ENCODE measurements around the gene MBD3L2.
A peak's percentile ranks its signal among the peaks of the same experiment; 100 is the strongest.
"Not testable (repeated sequence)": the region's sequence is repeated elsewhere in the genome, so short reads cannot be mapped to it uniquely, and the experiment has no call there.

The MBD3L2 gene

DNA sequence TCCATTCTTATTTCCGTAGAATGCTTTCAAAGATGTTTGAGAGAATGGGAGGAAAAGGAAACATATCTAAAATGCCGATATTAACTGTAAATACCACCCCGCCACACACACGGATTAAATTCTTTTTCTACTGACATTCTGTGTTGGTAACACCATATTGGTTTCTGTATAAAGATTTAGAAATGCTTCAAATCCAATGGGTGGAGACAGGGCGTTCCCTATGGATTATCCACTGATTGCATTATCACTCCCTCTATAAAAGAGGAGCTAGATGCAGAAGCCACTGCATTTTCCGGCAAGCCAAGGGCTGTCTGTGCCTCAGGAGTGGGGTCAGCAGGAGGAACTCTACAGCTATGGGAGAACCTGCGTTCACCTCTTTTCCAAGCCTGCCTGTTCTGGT lies at the start of gene MBD3L2:
MBD3L2 (plus strand) TSS at position 301 of the 400 bp plus-strand sequence; CDS start at position 354, 53 bp downstream.
- DNase-seq, result not testable (repeated sequence)

DNA sequence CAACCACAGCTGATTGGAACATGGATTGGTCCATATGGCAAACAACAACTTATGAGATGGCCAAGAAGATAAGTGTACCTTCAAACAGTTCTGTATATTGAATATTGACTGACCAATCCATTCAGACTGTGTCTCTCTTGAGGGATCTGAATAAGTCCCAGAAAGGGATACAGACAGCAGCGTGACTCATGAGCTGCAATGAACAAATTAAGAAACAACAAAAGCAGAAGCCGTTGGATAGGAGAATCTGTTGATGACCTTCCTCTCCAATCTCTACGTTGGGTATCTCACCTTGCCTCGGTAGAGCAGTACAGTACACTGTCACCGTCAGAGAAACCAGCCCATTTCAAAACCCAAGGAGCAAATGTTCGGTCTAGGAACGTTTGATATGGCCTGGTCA lies 49.2 kb upstream of the MBD3L2 start:
- no peak for DNase-seq

DNA sequence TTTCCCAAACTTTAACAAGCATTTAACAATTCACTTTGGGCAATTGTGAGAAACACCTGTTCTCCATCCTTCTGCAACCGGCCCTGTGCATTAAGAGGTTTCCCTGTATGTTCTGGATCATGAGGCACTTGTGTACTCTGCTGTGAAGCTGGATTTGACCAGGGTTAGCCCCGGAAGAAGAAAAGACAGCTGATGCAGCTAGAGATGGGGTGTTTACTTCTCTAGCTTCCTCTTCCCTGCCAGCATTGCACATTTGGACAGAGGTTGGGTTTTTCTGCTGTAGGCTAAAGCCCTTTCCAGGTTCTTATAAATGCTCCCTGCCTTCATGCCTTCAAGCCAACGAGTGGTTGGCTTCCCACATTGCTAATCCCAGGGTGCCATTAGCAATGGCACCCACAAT lies 48.8 kb upstream of the MBD3L2 start:
- no peak for DNase-seq

DNA sequence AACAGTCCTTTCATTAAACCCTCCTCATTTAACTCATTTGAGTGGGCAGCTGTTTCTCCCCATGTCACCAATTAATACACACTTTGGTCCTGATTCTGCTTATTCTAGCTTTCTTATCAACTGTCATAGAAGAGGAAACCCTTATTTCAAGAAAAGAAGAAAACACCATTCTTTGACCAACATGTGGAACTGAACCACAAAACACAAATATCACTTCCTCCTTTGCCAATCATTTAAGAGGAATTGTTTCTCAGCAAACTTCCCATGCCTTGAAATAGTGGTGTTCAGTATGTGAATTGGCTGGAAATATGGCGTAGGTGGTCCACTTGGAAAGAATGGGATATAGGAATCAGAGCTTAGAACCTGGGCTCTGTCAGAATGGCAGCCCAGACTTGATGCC lies 48.3 kb upstream of the MBD3L2 start:
- DNase-seq, result no peak

DNA sequence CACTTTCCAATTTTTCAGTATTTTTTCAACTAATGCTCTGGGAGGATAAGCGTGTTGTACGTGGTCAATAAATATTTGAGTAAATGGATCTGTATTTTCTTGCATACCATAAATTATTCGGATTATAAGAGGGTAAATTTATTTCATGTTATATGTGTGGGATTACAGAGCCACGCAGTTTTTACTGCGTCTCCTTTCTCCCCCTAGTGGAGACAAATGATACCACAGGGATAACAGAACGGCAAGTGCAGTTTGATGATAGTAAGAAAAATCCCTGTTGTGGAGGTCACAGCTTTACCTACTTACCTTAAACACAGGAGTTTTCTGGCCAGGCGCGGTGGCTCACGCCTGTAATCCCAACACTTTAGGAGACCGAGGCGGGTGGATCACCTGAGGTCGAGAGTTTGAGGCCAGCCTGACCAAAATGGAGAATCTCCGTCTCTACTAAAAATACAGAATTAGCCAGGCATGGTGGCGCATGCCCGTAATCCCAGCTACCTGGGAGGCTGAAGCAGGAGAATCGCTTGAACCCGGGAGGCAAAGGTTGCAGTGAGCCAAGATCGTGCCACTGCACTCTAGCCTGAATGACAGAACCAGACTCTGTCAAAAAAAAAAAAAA lies 44.7 kb upstream of the MBD3L2 start:
- no peak for DNase-seq

DNA sequence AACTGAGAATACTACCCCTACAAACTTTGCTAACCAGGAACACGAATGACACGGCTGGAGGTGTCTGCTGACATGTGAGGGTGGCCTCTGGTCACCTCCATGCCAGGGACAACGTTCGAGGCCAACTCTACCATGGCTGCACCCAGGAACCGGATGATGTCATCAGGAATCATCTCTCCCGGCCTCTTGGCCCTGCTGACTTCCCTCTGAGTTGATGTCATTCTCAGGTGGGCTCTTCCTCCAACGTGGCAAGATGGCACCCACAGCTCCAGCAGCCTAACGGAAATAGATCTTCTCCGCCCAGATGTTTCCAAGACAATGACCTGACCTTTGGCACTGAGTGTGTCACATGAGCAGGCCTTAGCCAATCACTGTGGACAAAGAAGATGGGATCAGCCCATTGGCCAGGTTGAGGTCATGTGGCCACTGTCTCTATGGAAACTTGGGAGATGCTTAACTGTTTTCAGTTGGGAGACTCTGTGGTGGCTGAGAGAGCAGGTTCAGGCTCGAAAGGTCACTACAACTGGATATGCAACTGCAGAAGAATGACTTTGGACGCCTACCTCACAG lies 42.9 kb upstream of the MBD3L2 start:
- no peak for DNase-seq

DNA sequence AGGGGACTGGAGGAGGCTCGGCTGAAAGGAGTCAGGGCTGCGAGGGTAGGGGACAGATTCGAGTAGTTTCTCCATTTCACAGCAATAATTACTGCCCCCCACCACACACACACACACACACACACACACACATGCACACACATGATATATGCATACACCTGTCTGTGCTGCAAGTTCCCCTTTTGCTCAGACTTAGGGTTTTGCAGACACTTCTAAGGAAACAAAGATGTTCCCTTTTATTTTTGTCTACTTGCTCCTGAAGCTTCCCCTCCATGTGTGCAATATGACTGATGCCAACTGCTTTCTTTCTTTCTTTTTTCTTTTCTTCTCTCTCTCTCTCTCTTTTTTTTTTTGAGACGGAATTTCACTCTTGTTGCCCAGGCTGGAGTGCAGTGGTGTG lies 41.3 kb upstream of the MBD3L2 start:
- DNase-seq, result no peak

DNA sequence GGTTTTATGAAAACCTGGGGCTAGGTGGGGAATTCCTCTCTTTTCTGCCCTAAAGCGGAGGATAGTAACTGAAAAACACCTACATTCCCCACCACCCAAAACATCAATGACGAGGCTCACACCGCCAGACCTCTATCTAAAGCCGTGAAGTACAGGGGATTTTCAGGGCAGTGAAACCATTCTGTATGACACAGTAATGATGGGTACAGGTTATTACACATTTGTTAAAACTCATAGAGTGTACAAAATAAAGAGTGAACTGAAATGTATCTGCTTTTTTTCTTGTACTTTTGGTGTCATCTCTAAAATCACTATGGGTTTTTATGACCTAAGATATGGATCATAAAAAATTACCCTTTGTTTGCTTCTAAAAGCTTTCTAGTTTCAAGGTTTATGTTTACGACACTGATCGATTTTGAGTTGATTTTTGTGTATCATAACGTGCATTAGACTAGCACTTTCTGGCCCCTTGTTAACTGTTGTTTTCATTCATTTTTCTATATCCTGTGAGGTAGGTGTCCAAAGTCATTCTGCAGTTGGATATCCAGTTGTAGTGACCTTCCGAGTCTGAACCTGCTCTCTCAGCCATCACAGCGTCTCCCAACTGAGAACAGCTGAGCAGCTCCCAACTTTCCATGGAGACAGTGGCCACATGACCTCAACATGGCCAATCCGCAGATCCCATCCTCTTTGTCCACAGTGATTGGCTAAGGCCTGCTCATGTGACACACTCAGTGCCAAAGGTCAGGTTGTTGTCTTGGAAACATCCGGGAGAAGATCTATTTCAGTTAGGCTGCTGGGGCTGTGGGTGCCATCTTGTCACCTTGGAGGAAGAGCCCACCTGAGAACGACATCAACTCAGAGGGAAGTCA lies 38.2 kb upstream of the MBD3L2 start:
- peak; percentile 28 to 31 for DNase-seq

DNA sequence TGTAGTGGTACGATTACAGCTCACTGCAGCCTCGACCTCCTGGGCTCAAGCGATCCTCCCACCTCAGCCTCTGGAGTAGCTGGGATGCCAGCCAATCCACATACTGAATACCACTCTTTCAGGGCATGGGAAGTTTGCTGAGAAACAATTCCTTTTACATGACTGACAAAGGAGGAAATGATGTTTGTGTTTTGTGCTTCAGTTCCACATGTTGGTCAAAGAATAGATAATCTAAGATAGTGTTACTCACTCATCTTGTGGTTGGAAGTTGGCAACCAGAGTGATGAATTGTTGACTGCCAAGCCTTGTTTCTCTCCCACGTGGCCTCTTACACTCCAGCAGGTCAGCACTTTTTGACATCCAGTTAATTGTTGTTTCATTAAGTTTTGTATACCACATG lies 35.4 kb upstream of the MBD3L2 start:
- no peak for DNase-seq

DNA sequence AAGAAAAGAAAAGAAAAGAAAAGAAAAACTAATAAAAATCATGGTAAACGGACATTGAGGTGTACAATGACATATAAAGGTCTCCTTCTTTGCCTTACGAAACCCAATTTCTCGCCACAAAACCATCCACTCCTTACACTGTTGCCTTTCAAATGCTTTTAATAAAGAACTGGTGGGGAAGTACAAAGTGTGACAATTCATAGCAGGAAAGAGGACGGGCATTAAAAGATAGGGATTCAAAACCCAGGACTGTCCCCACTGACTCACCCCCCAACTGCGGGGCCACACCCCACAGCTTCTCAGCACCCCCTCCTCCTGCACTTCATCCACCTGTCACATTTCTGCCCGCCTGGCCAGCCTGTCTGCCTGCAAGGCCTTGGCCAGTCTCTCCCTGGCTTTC lies 30.3 kb upstream of the MBD3L2 start:
- no peak for DNase-seq

DNA sequence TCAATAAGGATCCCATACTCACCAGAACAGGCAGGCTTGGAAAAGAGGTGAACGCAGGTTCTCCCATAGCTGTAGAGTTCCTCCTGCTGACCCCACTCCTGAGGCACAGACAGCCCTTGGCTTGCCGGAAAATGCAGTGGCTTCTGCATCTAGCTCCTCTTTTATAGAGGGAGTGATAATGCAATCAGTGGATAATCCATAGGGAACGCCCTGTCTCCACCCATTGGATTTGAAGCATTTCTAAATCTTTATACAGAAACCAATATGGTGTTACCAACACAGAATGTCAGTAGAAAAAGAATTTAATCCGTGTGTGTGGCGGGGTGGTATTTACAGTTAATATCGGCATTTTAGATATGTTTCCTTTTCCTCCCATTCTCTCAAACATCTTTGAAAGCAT lies 27.8 kb upstream of the MBD3L2 start, which contains the start of gene MBD3L2B:
MBD3L2B (minus strand) TSS at position 101 of the 400 bp plus-strand sequence; CDS start at position 67, 34 bp downstream.
- DNase-seq, result not testable (repeated sequence)

DNA sequence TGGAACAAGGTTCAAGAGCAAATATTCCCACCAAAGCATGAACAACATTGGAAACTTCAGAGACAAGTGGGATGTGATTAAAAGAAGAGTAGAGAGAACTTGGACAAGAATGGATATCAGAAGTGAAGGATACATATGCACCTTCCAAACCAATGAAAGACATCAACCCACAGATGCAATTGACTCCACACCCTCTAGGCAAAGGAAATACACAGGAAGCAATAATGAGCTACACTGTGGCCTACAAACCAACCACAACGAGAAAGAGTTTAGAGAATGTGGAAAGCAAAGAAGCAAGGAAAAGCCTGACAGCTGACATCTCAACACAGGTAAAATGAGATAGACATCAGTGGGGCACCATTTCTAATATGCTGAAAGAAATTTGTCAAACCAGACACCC lies 20.3 kb upstream of the MBD3L2 start:
- DNase-seq, result not testable (repeated sequence)

DNA sequence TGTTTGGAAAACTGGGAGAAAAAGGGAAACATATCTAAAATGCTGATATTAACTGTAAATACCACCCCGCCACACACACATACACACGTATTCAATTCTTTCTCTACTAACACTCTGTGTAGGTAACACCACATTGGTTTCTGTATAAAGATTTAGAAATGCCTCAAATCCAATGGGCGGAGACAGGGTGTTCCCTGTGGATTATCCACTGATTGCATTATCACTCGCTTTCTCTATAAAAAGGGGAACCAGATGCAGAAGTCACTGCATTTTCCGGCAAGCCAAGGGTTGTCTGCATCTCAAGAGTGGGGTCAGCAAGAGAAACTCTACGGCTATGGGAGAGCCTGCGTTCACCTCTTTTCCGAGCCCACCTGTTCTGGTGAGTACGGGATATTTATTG lies 18.8 kb upstream of the MBD3L2 start, which contains the start of gene MBD3L5:
MBD3L5 (plus strand) TSS at position 301 of the 400 bp plus-strand sequence; CDS start at position 335, 34 bp downstream.
- DNase-seq, result not testable (repeated sequence)

DNA sequence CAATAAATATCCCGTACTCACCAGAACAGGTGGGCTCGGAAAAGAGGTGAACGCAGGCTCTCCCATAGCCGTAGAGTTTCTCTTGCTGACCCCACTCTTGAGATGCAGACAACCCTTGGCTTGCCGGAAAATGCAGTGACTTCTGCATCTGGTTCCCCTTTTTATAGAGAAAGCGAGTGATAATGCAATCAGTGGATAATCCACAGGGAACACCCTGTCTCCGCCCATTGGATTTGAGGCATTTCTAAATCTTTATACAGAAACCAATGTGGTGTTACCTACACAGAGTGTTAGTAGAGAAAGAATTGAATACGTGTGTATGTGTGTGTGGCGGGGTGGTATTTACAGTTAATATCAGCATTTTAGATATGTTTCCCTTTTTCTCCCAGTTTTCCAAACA lies 9.0 kb upstream of the MBD3L2 start, which contains the start of gene MBD3L4:
MBD3L4 (minus strand) TSS at position 101 of the 400 bp plus-strand sequence; CDS start at position 66, 35 bp downstream.
- not testable (repeated sequence) for DNase-seq

DNA sequence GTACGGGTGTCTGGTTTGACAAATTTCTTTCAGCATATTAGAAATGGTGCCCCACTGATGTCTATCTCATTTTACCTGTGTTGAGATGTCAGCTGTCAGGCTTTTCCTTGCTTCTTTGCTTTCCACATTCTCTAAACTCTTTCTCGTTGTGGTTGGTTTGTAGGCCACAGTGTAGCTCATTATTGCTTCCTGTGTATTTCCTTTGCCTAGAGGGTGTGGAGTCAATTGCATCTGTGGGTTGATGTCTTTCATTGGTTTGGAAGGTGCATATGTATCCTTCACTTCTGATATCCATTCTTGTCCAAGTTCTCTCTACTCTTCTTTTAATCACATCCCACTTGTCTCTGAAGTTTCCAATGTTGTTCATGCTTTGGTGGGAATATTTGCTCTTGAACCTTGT lies 7.6 kb upstream of the MBD3L2 start:
- not testable (repeated sequence) for DNase-seq

DNA sequence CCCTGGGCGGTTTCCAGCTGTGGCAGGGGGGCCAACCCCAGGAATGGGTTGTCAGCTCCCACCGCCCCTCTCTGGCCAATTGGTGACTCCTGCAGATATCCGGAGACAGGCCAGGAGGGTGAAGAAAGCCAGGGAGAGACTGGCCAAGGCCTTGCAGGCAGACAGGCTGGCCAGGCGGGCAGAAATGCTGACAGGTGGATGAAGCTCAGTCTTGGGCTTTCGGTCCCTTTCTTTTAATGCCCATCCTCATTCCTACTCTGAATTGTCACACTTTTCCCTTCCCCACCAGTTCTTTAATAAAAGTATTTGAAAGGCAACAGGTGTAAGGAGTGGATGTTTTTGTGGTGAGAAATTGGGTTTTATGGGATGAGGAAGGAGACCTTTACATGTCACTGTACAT lies 2.3 kb downstream of the MBD3L2 start:
- not testable (repeated sequence) for DNase-seq

DNA sequence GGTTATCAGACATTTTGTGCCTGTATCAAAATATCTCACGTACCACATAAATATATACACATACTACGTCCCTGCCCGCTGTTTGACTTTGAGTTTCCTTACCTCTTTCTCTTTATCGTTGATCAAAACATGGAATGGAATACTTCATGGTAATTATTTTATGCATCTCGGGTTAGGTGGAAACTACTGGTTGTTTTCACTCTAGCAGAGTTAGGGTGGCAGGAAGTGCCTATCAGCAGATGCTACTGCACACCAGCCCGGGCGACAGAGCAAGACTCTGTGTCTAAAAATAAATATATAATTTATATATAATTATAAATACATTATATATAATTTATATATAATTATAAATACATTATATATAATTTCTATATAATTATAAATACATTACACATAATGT lies 3.8 kb downstream of the MBD3L2 start:
- not testable (repeated sequence) for DNase-seq

DNA sequence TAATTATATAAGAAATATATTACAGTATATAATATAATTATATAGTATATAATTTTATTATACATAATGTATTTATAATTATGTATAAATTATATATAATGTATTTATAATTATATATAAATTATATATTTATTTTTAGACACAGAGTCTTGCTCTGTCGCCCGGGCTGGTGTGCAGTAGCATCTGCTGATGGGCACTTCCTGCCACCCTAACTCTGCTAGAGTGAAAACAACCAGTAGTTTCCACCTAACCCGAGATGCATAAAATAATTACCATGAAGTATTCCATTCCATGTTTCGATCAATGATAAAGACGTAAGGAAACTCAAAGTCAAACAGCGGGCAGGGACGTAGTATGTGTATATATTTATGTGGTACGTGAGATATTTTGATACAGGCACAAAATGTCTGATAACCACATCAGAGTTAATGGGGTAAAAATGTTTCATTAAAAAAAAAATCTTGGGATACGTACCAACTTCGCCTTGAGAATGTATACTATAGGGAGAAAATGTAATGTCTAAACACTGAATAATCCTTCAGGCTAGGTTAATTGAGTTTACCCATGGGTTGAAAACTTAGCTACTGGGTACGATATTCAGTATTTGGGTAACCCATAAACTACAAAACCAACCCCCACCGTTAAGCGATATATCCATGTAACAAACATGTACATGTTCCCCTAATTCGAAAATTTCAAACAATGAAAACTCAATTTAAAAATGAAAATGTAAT lies 5.7 kb downstream of the MBD3L2 start:
- not testable (repeated sequence) for DNase-seq

DNA sequence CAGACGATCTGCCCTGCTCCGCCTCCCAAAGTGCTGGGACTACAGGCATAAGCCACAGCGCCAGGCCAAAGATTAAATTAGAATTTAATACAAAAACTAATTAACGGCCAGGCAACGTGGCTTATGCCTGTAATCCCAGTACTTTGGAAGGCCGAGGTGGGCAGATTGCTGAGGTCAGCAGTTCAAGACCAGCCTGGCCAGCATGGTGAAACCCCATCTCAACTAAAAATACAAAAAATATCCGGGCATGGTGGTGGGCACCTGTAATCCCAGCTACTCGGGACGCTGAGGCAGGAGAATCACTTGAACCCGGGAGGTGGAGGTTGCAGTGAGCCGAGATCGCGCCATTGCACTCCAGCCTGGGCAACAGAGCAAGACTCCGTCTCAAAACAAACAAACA lies 6.6 kb downstream of the MBD3L2 start:
- DNase-seq, result not testable (repeated sequence)

DNA sequence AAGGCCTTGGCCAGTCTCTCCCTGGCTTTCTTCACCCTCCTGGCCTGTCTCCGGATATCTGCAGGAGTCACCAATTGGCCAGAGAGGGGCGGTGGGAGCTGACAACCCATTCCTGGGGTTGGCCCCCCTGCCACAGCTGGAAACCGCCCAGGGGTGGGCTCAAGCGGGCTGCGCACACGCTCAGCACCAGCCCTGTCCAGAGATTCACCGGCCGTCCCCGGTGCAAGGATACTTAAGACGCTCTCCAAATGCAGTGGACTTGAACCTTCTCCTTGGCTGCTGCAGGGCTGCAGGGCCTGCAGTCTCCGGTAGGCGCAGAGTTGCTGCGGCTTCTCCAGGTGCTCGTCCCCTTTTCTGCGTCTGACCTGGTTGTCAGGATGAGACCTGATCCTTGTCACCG lies 7.2 kb downstream of the MBD3L2 start:
- not testable (repeated sequence) for DNase-seq

DNA sequence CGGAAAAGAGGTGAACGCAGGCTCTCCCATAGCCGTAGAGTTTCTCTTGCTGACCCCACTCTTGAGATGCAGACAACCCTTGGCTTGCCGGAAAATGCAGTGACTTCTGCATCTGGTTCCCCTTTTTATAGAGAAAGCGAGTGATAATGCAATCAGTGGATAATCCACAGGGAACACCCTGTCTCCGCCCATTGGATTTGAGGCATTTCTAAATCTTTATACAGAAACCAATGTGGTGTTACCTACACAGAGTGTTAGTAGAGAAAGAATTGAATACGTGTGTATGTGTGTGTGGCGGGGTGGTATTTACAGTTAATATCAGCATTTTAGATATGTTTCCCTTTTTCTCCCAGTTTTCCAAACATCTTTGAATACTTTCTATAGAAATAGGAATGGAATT lies 9.5 kb downstream of the MBD3L2 start, which contains the start of gene MBD3L3:
MBD3L3 (minus strand) TSS at position 101 of the 400 bp plus-strand sequence; CDS start at position 30, 71 bp downstream.
- not testable (repeated sequence) for DNase-seq

DNA sequence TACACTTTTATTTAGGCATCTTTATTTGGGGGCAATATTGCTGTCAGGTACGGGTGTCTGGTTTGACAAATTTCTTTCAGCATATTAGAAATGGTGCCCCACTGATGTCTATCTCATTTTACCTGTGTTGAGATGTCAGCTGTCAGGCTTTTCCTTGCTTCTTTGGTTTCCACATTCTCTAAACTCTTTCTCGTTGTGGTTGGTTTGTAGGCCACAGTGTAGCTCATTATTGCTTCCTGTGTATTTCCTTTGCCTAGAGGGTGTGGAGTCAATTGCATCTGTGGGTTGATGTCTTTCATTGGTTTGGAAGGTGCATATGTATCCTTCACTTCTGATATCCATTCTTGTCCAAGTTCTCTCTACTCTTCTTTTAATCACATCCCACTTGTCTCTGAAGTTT lies 10.9 kb downstream of the MBD3L2 start:
- not testable (repeated sequence) for DNase-seq

DNA sequence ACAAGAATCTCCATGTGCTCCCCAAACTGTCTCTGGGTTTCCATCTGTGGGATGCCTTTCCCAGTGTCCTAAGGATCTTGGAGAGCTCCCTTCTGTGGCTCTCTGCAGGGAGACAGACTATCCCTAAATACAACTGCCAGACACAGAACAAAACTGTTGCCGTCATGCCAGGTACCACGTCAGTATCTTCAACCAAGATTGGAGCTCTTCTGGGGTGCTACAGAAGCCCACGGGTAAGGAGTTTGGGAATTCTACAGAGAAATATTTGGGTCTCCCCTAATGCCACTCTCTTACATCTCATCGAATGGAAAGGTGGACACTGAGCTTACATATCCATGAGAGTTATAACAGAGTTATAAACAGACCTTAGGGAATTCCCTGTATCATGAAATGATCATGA lies 14.2 kb downstream of the MBD3L2 start:
- no peak for DNase-seq
